SU-DHL-6 (cell line): ENCODE results near the gene ZBP1.

Experiments
- CTCF ChIP-seq: fragments of 200-600 bp; sonication (generic); IDR thresholded peaks from one replicate; pipeline ENCODE4 v1.5.1; 2017; ENCODE audit warnings: antibody characterized with exemption, mild to moderate bottlenecking, low read length, moderate library complexity; ENCODE audit not compliant: insufficient read depth, poor library complexity, severe bottlenecking
- EZH2phosphoT487 ChIP-seq: fragments of 200-600 bp; sonication (generic), shearing (Covaris generic); conservative IDR thresholded peaks from 2 replicates; pipeline ENCODE4 v1.6.1; 2018; ENCODE audit warnings: mild to moderate bottlenecking, antibody characterized with exemption, low read length, moderate library complexity, mixed read lengths

DNA sequence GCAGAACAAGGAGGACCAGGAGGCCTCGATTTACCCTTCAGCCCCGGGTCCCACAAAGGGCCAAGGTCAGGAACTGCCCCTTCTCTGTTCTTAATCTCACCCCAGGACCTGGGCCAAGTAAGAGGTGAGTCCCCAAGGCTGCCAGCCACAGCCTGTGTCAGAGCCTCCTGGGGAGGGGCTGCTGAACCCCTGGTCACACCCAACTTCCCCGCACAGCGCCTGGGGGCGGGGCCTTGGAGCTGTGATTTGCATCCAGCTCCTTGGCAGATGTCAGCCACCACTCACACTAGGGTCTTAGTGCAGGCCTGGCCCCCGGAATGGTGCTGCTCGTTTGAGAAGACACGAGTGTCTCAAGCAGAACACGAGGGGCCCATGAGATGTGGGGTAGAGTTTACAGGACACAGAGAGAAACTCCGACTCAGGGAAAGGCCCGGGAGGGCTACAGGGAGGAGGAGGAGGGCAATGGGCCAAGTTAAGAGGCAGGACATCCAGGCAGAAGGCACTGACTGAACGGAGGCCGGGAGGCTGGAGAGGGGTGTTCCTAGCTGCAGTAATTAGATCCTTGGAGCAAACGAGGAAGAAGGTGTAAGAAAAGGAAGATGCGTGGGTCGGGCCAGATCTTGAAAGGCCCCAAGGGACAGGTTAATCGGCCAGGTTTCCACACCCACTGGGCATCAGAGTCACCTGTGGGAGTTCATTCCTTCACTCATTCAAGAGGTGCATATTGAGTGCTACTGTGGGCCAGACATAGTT is 26.9 kb downstream of the ZBP1 start:
- no peak for TF ChIP-seq CTCF
- no peak for TF ChIP-seq EZH2phosphoT487
